GM12892 (cell line): Measurements from ENCODE around the gene FUBP3.

Experiments
- POLR2A ChIP-seq: IDR thresholded peaks from 2 replicates; pipeline ENCODE4 v1.6.1; 2011; ENCODE audit warnings: low read depth, low read length, control low read depth
- POLR2AphosphoS5 ChIP-seq: IDR thresholded peaks from 2 replicates; pipeline ENCODE4 v1.6.1; 2011; ENCODE audit warnings: low read depth, low read length, control low read depth

DNA sequence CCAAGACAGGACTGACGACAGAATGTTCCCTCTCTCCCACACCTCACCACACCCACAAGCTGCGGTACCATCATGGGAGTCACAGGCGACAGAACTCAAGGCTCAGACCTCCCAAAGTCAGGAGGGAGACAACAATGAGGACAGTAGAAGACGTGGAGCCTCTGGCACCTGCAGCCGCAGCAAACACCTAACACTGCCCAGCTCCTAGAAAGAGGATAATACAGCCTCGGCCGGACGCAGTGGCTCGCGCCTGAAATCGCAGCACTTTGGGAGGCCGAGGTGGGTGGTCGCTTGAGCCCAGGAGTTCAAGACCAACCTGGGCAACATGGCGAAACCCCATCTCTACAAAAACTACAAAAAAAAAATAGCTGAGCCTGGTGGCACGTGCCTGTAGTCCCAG, 71.8 kb downstream of the FUBP3 start:
- TF ChIP-seq POLR2AphosphoS5: no peak
- TF ChIP-seq POLR2A: no peak
